ENCODE results near the gene PNPLA8.

PNPLA8 gene

DNA sequence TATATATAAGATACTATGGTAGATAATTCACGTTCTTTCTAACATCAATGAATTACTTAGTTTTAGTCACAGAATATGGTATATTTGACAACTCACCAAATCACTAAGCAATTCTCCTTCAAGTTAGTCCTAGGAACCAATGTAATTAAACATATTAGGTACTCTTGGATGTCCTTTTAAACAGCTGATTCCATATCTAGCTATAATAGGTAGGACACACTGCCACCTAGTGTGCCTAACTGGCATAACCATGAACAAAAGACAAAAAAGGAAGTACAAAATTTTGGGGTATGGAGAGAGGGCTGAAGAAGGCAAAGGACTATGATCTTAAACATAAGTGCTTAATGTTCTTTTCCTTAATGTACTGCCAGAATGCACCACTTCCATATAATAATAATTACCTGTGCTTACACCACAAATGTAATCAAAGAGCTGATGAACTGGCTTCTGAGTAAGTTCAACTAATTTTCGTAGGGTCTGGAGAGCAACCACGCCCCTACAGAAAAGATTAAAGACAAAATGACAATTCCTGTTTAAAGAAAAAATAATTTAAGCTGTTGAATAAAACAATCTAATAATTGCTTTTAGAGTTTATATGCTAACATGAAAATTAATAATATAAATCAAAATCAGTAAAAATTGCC lies 28.7 kb downstream of the PNPLA8 start:
- Histone ChIP-seq H3K79me2 (ENCODE audit: low read length) (no peaks in the 10 kb centered on the region), H3K9me2 (replicated peaks; ENCODE audit: insufficient read depth, low read length) (no peaks in the 10 kb centered on the region), H3K4me3 (ENCODE audit: low read length) (no peak overlapping the region), H3K27me3 (replicated peaks; ENCODE audit: insufficient read depth, low read length) (no peaks in the 10 kb centered on the region), H4K20me1 (ENCODE audit: insufficient read depth, low read length) (no peaks in the 10 kb centered on the region), H3F3A (ENCODE audit: insufficient read depth, low read length) (no peaks in the 10 kb centered on the region), H3K9ac (ENCODE audit: low read length) (no peak overlapping the region), H3K4me2 (ENCODE audit: low read depth, low read length) (no peak overlapping the region), H3K9me3 (replicated peaks; ENCODE audit: insufficient read depth, low read length) (no peaks in the 10 kb centered on the region), H3K4me1 (ENCODE audit: low read length) (no peaks in the 10 kb centered on the region), H3K36me3 (replicated peaks; ENCODE audit: insufficient read depth, low read length) (no peaks in the 10 kb centered on the region), H2AFZ (ENCODE audit: low read length) (no peak overlapping the region), H3K27ac (ENCODE audit: low read length) (no peak overlapping the region)
- DNase-seq: peak; percentile 72
- peak; percentile 96 for TF ChIP-seq CTCF (IDR thresholded peaks at IDR 0.05; ENCODE audit: low read length)
- no peak for TF ChIP-seq EZH2 (optimal IDR thresholded peaks at IDR 0.05; ENCODE audit: low read depth, low read length)

DNA sequence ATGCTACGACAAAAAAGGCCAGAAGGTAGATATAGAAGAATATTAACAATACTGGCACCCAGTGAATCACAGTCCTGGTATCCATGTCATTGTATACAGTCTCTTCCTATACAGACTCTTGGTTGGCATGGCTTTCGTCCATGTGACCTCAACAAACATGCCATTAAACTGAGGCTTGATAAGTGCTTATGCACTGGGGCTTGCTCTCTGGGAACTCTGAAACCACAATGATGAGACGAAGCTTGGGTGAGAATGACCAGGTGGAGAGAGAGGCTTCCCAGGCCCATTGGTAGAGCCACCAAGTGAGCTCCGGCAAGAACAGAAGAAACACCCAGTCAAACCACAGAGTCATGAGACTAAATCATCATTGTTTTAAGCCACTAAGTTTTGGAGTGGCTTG lies 33.2 kb downstream of the PNPLA8 start:
- Histone ChIP-seq H3K9me2 (replicated peaks; ENCODE audit: insufficient read depth, low read length) (no peaks in the 10 kb centered on the region), H3K9me3 (replicated peaks; ENCODE audit: insufficient read depth, low read length) (no peaks in the 10 kb centered on the region), H3K27ac (ENCODE audit: low read length) (peak overlapping the region; percentile 34; the same call in 1 of the 2 replicates), H3K4me1 (ENCODE audit: low read length) (no peaks in the 10 kb centered on the region), H3K4me2 (ENCODE audit: low read depth, low read length) (no peak overlapping the region), H2AFZ (ENCODE audit: low read length) (no peak overlapping the region), H3K36me3 (replicated peaks; ENCODE audit: insufficient read depth, low read length) (no peaks in the 10 kb centered on the region), H3K79me2 (ENCODE audit: low read length) (no peaks in the 10 kb centered on the region), H3K9ac (ENCODE audit: low read length) (no peak overlapping the region), H3K27me3 (replicated peaks; ENCODE audit: insufficient read depth, low read length) (no peaks in the 10 kb centered on the region), H3F3A (ENCODE audit: insufficient read depth, low read length) (no peaks in the 10 kb centered on the region), H3K4me3 (ENCODE audit: low read length) (no peak overlapping the region), H4K20me1 (ENCODE audit: insufficient read depth, low read length) (no peaks in the 10 kb centered on the region)
- peak; percentile 79 for DNase-seq
- TF ChIP-seq EZH2phosphoT487 (IDR thresholded peaks at IDR 0.05; ENCODE audit: low read length): no peak

GRCh38 chr7:108488768-108489538 lies 37.0 kb downstream of the PNPLA8 start:
- no peak overlapping the region for H2AFZ ChIP-seq (ENCODE audit: low read length)
- DNase-seq: no peak
- H3K9ac ChIP-seq (ENCODE audit: low read length): no peak overlapping the region
- H3K4me3 ChIP-seq (ENCODE audit: low read length): no peak overlapping the region
- no peaks in the 10 kb centered on the region for H3K4me1 ChIP-seq (ENCODE audit: low read length)
- H3K27ac ChIP-seq (ENCODE audit: low read length): no peak overlapping the region
- no peaks in the 10 kb centered on the region for H3K9me2 ChIP-seq (replicated peaks; ENCODE audit: insufficient read depth, low read length)
- no peak for TF ChIP-seq CTCF (IDR thresholded peaks at IDR 0.05; ENCODE audit: low read length)
- TF ChIP-seq EZH2phosphoT487 (IDR thresholded peaks at IDR 0.05; ENCODE audit: low read length): no peak
- no peak for TF ChIP-seq EZH2 (optimal IDR thresholded peaks at IDR 0.05; ENCODE audit: low read depth, low read length)
- no peaks in the 10 kb centered on the region for H3K79me2 ChIP-seq (ENCODE audit: low read length)
- no peaks in the 10 kb centered on the region for H4K20me1 ChIP-seq (ENCODE audit: insufficient read depth, low read length)
- H3K27me3 ChIP-seq (replicated peaks; ENCODE audit: insufficient read depth, low read length): no peaks in the 10 kb centered on the region
- H3K9me3 ChIP-seq (replicated peaks; ENCODE audit: insufficient read depth, low read length): no peaks in the 10 kb centered on the region
- no peak overlapping the region for H3K4me2 ChIP-seq (ENCODE audit: low read depth, low read length)
- no peaks in the 10 kb centered on the region for H3F3A ChIP-seq (ENCODE audit: insufficient read depth, low read length)
- H3K36me3 ChIP-seq (replicated peaks; ENCODE audit: insufficient read depth, low read length): no peaks in the 10 kb centered on the region

GRCh38 chr7:108487646-108488045 lies 38.3 kb downstream of the PNPLA8 start:
- Histone ChIP-seq H2AFZ (ENCODE audit: low read length) (no peak overlapping the region), H3K9me3 (replicated peaks; ENCODE audit: insufficient read depth, low read length) (no peaks in the 10 kb centered on the region), H3K9me2 (replicated peaks; ENCODE audit: insufficient read depth, low read length) (no peaks in the 10 kb centered on the region), H3K27ac (ENCODE audit: low read length) (no peak overlapping the region), H3K79me2 (ENCODE audit: low read length) (no peaks in the 10 kb centered on the region), H3K4me2 (ENCODE audit: low read depth, low read length) (no peak overlapping the region), H3K36me3 (replicated peaks; ENCODE audit: insufficient read depth, low read length) (no peaks in the 10 kb centered on the region), H3K4me3 (ENCODE audit: low read length) (no peak overlapping the region), H3K9ac (ENCODE audit: low read length) (no peak overlapping the region), H4K20me1 (ENCODE audit: insufficient read depth, low read length) (no peaks in the 10 kb centered on the region), H3K4me1 (ENCODE audit: low read length) (no peaks in the 10 kb centered on the region), H3F3A (ENCODE audit: insufficient read depth, low read length) (no peaks in the 10 kb centered on the region), H3K27me3 (replicated peaks; ENCODE audit: insufficient read depth, low read length) (no peaks in the 10 kb centered on the region)
- DNase-seq: no peak
- TF ChIP-seq EZH2 (optimal IDR thresholded peaks at IDR 0.05; ENCODE audit: low read depth, low read length) (no peak), CTCF (IDR thresholded peaks at IDR 0.05; ENCODE audit: low read length) (no peak), EZH2phosphoT487 (IDR thresholded peaks at IDR 0.05; ENCODE audit: low read length) (no peak)

All from MM.1S (cell line).